Tibial artery (tissue), 4 donors: Measurements from ENCODE around the gene SRI.
"Not testable (repeated sequence)": the region's sequence is repeated elsewhere in the genome, so short reads cannot be mapped to it uniquely, and the experiment has no call there.

ENCODE experiments used
- DNase-seq, 2 donors: peaks; one replicate each; pipeline ENCODE4 v3.0.0-alpha.2; 2019
- H3K27ac ChIP-seq, 2 donors: fragments of 200-600 bp; sonication (generic) in 1 of 2; 1 replicate in 1 of 2; 2 replicates in 1 of 2; pipeline ENCODE4 v1.5.1; 2018 to 2019; ENCODE audit warnings: mild to moderate bottlenecking in 1 of 2
- H3K27me3 ChIP-seq, 2 donors: fragments of 200-600 bp; sonication (generic) in 1 of 2; one replicate each; pipeline versions ENCODE4 v1.5.1 to v1.6.0; 2016 to 2019
- H3K36me3 ChIP-seq, 3 donors: fragments of 200-600 bp; sonication (generic) in 2 of 3; one replicate each; pipeline ENCODE4 v1.5.1; 2016 to 2019; ENCODE audit warnings: mild to moderate bottlenecking in 2 of 3
- H3K4me1 ChIP-seq, 4 donors: fragments of 200-600 bp; sonication (generic) in 2 of 4; 1 replicate in 3 of 4; 2 replicates in 1 of 4; pipeline ENCODE4 v1.5.1; 2016 to 2019
- H3K4me3 ChIP-seq, 2 donors: fragments of 200-600 bp; sonication (generic) in 1 of 2; 1 replicate in 1 of 2; 2 replicates in 1 of 2; pipeline ENCODE4 v1.5.1; 2018 to 2019; ENCODE audit warnings: mild to moderate bottlenecking in 2 of 2
- H3K9me3 ChIP-seq, 3 donors: fragments of 200-600 bp; sonication (generic) in 1 of 3; one replicate each; pipeline ENCODE4 v1.5.1; 2016 to 2019
- CTCF ChIP-seq, 2 experiments: fragments of 200-600 bp in 1 of 2; fragments of 450-650 bp in 1 of 2; IDR thresholded peaks; one replicate each; pipeline ENCODE4 v1.5.1; 2017 to 2019; ENCODE audit warnings: antibody characterized with exemption in 2 of 2, mild to moderate bottlenecking in 1 of 2, moderate library complexity in 1 of 2
- intact Hi-C: fragments of 100-400 bp; cut with DNase I; formaldehyde crosslinking; loops from one replicate; pipeline ENCODE4 v1.15.0; 2023; ENCODE audit warnings: low total_unique reads

SRI gene

GRCh38 chr7:88262562-88262961, 42.7 kb upstream of the SRI start:
- intact Hi-C loops = no loop called here
- Histone ChIP-seq H3K4me3 (no peak overlapping the region), H3K9me3 (no peaks in the 10 kb centered on the region), H3K27me3 (no peaks in the 10 kb centered on the region), H3K27ac (no peak overlapping the region), H3K36me3 (no peaks in the 10 kb centered on the region), H3K4me1 (no peaks in the 10 kb centered on the region)
- TF ChIP-seq CTCF (IDR thresholded peaks at IDR 0.05) = no peak
- DNase-seq = no peak

GRCh38 chr7:88260719-88261118, 40.9 kb upstream of the SRI start:
- DNase-seq = no peak

GRCh38 chr7:88259656-88260380, 40.0 kb upstream of the SRI start:
- H3K9me3 ChIP-seq = peaks cover 0 to 6% (median 2%) of the 10 kb centered on the region in 3 donors
- no peaks in the 10 kb centered on the region for H3K27me3 ChIP-seq
- DNase-seq = no peak
- H3K27ac ChIP-seq = no peak overlapping the region
- no peaks in the 10 kb centered on the region for H3K4me1 ChIP-seq
- no peak overlapping the region for H3K4me3 ChIP-seq
- no peak for TF ChIP-seq CTCF (IDR thresholded peaks at IDR 0.05)
- H3K36me3 ChIP-seq = no peaks in the 10 kb centered on the region
- intact Hi-C loops = no loop called here

More at GRCh38 chr7:88260719-88261118, 40.9 kb upstream of the SRI start:
- Histone ChIP-seq H3K36me3 (no peaks in the 10 kb centered on the region), H3K27ac (no peak overlapping the region), H3K27me3 (no peaks in the 10 kb centered on the region), H3K9me3 (no peaks in the 10 kb centered on the region), H3K4me1 (no peaks in the 10 kb centered on the region), H3K4me3 (no peak overlapping the region)
- no peak for TF ChIP-seq CTCF (IDR thresholded peaks at IDR 0.05)
- intact Hi-C loops = no loop called here

GRCh38 chr7:88258296-88258695, 38.5 kb upstream of the SRI start:
- H3K36me3 ChIP-seq, H3K4me1 ChIP-seq, H3K27me3 ChIP-seq, intact Hi-C loops, H3K27ac ChIP-seq, DNase-seq, H3K4me3 ChIP-seq: not testable (repeated sequence)
- peaks cover 0 to 21% (median 7%) of the 10 kb centered on the region in 3 donors for H3K9me3 ChIP-seq

- no peak overlapping the region for H3K4me3 ChIP-seq
- TF ChIP-seq CTCF (IDR thresholded peaks at IDR 0.05) = no peak
- H3K9me3 ChIP-seq = peaks cover 0 to 30% (median 12%) of the 10 kb centered on the region in 3 donors
- no peaks in the 10 kb centered on the region for H3K36me3 ChIP-seq
- H3K27ac ChIP-seq = no peak overlapping the region
- no peaks in the 10 kb centered on the region for H3K27me3 ChIP-seq
- H3K4me1 ChIP-seq = no peaks in the 10 kb centered on the region
- no peak for DNase-seq
- intact Hi-C loops = no loop called here
Observed at GRCh38 chr7:88256906-88257305, 37.1 kb upstream of the SRI start.

- TF ChIP-seq CTCF (IDR thresholded peaks at IDR 0.05) = no peak
- no peaks in the 10 kb centered on the region for H3K36me3 ChIP-seq
- no peak overlapping the region for H3K4me3 ChIP-seq
- H3K9me3 ChIP-seq = peaks cover 0 to 30% (median 12%) of the 10 kb centered on the region in 3 donors
- intact Hi-C loops = no loop called here
- no peak overlapping the region for H3K27ac ChIP-seq
- no peaks in the 10 kb centered on the region for H3K4me1 ChIP-seq
- no peaks in the 10 kb centered on the region for H3K27me3 ChIP-seq
- DNase-seq = no peak
Observed at GRCh38 chr7:88254721-88255424, 35.0 kb upstream of the SRI start.
